HUES48 (cell line): ENCODE measurements around the gene APBA1.

ENCODE experiments used
- H3K27ac ChIP-seq: one replicate; pipeline ENCODE4 v1.7.0; 2013; ENCODE audit warnings: low read depth, low read length, inconsistent platforms
- H3K27me3 ChIP-seq: 2 replicates; pipeline ENCODE4 v1.6.1; 2013; ENCODE audit warnings: mild to moderate bottlenecking, low read length; ENCODE audit not compliant: control insufficient read depth, insufficient read depth
- H3K36me3 ChIP-seq: 2 replicates; pipeline ENCODE4 v1.6.1; 2013; ENCODE audit warnings: low read length; ENCODE audit not compliant: control insufficient read depth, insufficient read depth
- H3K4me1 ChIP-seq: 2 replicates; pipeline ENCODE4 v1.6.1; 2013; ENCODE audit warnings: mild to moderate bottlenecking, low read length; ENCODE audit not compliant: control insufficient read depth, insufficient read depth
- H3K4me3 ChIP-seq: 2 replicates; pipeline ENCODE4 v1.5.1; 2013; ENCODE audit warnings: mild to moderate bottlenecking, low read depth, low read length
- H3K9ac ChIP-seq: 2 replicates; pipeline ENCODE4 v1.6.1; 2013; ENCODE audit warnings: mild to moderate bottlenecking, low read depth, low read length, moderate library complexity
- H3K9me3 ChIP-seq: 2 replicates; pipeline ENCODE4 v1.6.1; 2013; ENCODE audit warnings: low read length; ENCODE audit not compliant: control insufficient read depth, insufficient read depth

APBA1 gene

GRCh38 chr9:69380811-69381210, 291.4 kb downstream of the APBA1 start:
- Histone ChIP-seq H3K36me3 (peaks cover 16% of the 10 kb centered on the region), H3K4me3 (no peak overlapping the region), H3K27ac (no peak overlapping the region), H3K27me3 (no peaks in the 10 kb centered on the region), H3K9me3 (no peaks in the 10 kb centered on the region), H3K4me1 (peaks cover 6% of the 10 kb centered on the region; the same call in 1 of the 2 replicates), H3K9ac (no peak overlapping the region)

- Histone ChIP-seq H3K9ac (no peak overlapping the region), H3K27ac (no peak overlapping the region), H3K4me1 (peaks cover 4% of the 10 kb centered on the region), H3K36me3 (peaks cover 17% of the 10 kb centered on the region; the same call in 1 of the 2 replicates), H3K4me3 (no peak overlapping the region), H3K9me3 (no peaks in the 10 kb centered on the region), H3K27me3 (no peaks in the 10 kb centered on the region)
These were observed 291.9 kb downstream of the APBA1 start for GRCh38 chr9:69380301-69380700.

DNA sequence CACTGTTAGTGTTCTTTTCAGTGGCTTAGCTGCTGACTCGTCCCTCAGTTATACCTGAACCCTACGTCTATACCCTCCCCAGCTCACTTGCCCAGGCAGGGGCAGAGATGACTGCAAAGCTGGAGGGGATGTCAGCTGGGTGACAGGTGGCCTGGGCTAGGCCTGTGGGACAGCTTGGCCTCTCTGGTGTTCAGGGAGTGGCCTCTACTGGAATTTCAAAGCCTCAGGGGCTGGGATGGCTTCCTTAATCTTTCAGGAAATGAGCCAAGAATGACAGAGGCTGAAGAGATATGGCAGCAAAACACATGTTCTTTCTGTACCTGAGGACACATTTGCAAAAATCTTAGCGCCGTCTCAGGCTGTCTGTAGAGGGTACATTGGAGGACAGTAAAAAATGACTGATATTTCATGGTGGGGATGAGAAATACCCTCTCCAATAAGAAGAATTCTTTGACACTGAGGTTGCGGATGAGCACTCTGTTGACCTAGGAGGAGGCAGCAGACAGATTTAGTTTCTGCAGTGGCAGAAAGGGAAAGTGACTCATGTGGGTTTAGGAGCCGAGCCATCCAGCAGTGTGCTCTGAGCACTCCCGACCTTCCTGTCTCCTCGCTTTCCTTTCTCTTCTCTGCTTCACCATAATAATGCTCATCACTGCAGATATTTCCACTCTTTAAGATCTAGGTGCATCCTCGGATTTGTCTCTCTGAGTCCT, 292.7 kb downstream of the APBA1 start:
- Histone ChIP-seq H3K27me3 (no peaks in the 10 kb centered on the region), H3K9me3 (no peaks in the 10 kb centered on the region), H3K27ac (peak overlapping the region; percentile 22), H3K9ac (no peak overlapping the region), H3K4me1 (peaks cover 5% of the 10 kb centered on the region), H3K36me3 (peaks cover 17% of the 10 kb centered on the region; the same call in 1 of the 2 replicates), H3K4me3 (no peak overlapping the region)

DNA sequence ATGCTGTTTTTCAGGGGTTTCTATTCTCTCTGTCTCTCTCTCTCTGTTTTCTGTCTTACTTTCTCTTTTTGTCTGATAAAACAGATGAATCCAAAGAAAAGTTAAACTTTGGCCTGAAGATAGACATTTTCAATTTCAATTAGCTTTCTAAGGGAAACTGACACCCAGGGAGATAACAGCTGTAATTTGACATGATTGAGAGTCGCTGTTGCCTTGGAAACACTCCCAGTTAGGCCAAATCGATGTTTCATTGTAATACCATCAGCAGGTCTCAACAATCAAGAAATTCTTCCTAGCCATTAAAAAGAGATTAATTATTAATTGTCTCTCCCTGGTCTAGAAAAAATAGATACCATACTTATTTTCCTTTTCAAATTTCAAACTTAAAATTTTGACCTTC, 294.2 kb downstream of the APBA1 start:
- H3K9ac ChIP-seq, result no peak overlapping the region
- H3K27ac ChIP-seq, result no peak overlapping the region
- peaks cover 14% of the 10 kb centered on the region; the same call in 1 of the 2 replicates for H3K36me3 ChIP-seq
- no peaks in the 10 kb centered on the region for H3K27me3 ChIP-seq
- peaks cover 5% of the 10 kb centered on the region for H3K4me1 ChIP-seq
- H3K9me3 ChIP-seq, result no peaks in the 10 kb centered on the region
- H3K4me3 ChIP-seq, result no peak overlapping the region
